Upper lobe of right lung (tissue), 1 donor: ENCODE results near the gene DKK3. TPM values are rescaled to one million over a fixed set of nuclear protein-coding genes. Genes with fewer than 3 reads are reported as not detected.

ENCODE experiments used
- ATAC-seq: fragments of 200-7000 bp; cut with Tn5 transposase; one replicate; pipeline ENCODE4 v1.9.1; 2020; ENCODE audit warnings: mild to moderate bottlenecking, moderate library complexity
- DNase-seq: peaks from one replicate; pipeline ENCODE4 v3.0.0-alpha.2; 2020
- H3K27ac ChIP-seq: fragments of 200-600 bp; one replicate; pipeline ENCODE4 v1.8.0; 2022
- H3K27me3 ChIP-seq: fragments of 200-600 bp; one replicate; pipeline ENCODE4 v1.8.0; 2022; ENCODE audit warnings: mild to moderate bottlenecking
- H3K36me3 ChIP-seq: fragments of 200-600 bp; one replicate; pipeline ENCODE4 v1.8.0; 2022
- H3K4me1 ChIP-seq: fragments of 200-600 bp; one replicate; pipeline ENCODE4 v1.8.0; 2022
- H3K4me3 ChIP-seq: fragments of 200-600 bp; one replicate; pipeline ENCODE4 v1.8.0; 2022; ENCODE audit warnings: mild to moderate bottlenecking
- H3K9me3 ChIP-seq: fragments of 200-600 bp; one replicate; pipeline ENCODE4 v1.8.0; 2022
- CTCF ChIP-seq: fragments of 200-600 bp; IDR thresholded peaks from one replicate; pipeline ENCODE4 v1.8.0; 2022; ENCODE audit warnings: antibody characterized with exemption
- intact Hi-C: fragments of 100-400 bp; cut with DNase I; formaldehyde crosslinking; loops from one replicate; pipeline ENCODE4 v1.11.0; 2022
- total RNA-seq: library from RNA; stranded (reverse); fragmentation: NEBNext Ultra II Directional; extraction: Animal tissue kit (Norgen Biotek cat#: 25700); gene quantifications from one replicate; pipeline ENCODE4 v1.2.1, GENCODE V29; 2021
- donor health status: DM: no; HTN: yes; CAD: no; lungs with severe emphysema.

DKK3 gene
- total RNA-seq, 1 donor from 2014 or later = 217 TPM

- Histone ChIP-seq H3K4me1 (peaks cover 32% of the 10 kb centered on the region), H3K27ac (no peak overlapping the region), H3K27me3 (no peaks in the 10 kb centered on the region), H3K4me3 (no peak overlapping the region), H3K36me3 (no peaks in the 10 kb centered on the region), H3K9me3 (no peaks in the 10 kb centered on the region)
- ATAC-seq = no peak
- intact Hi-C loops = no loop called here
- DNase-seq = no peak
- TF ChIP-seq CTCF = no peak
Measured at GRCh38 chr11:11970556-11970955, 37.9 kb downstream of the DKK3 start.

GRCh38 chr11:11969380-11970215, 38.8 kb downstream of the DKK3 start:
- no peak for DNase-seq
- intact Hi-C loops = no loop called here
- Histone ChIP-seq H3K36me3 (no peaks in the 10 kb centered on the region), H3K9me3 (no peaks in the 10 kb centered on the region), H3K4me3 (no peak overlapping the region), H3K4me1 (peaks cover 23% of the 10 kb centered on the region), H3K27me3 (no peaks in the 10 kb centered on the region), H3K27ac (no peak overlapping the region)
- TF ChIP-seq CTCF = no peak
- ATAC-seq = no peak

GRCh38 chr11:11968511-11969280, 39.7 kb downstream of the DKK3 start:
- H3K27ac ChIP-seq = no peak overlapping the region
- intact Hi-C loops = no loop called here
- peaks cover 14% of the 10 kb centered on the region for H3K4me1 ChIP-seq
- TF ChIP-seq CTCF = no peak
- ATAC-seq = no peak
- H3K4me3 ChIP-seq = no peak overlapping the region
- DNase-seq = no peak
- H3K27me3 ChIP-seq = no peaks in the 10 kb centered on the region
- H3K9me3 ChIP-seq = no peaks in the 10 kb centered on the region
- no peaks in the 10 kb centered on the region for H3K36me3 ChIP-seq

- ATAC-seq = no peak
- TF ChIP-seq CTCF = no peak
- intact Hi-C loops = no loop called here
- DNase-seq = no peak
- Histone ChIP-seq H3K4me3 (no peak overlapping the region), H3K4me1 (peaks cover 8% of the 10 kb centered on the region), H3K27ac (no peak overlapping the region), H3K36me3 (no peaks in the 10 kb centered on the region), H3K9me3 (no peaks in the 10 kb centered on the region), H3K27me3 (no peaks in the 10 kb centered on the region)
Measured at GRCh38 chr11:11967669-11968510, 40.5 kb downstream of the DKK3 start.

GRCh38 chr11:11966826-11967668, 41.4 kb downstream of the DKK3 start:
- no peak overlapping the region for H3K27ac ChIP-seq

More at GRCh38 chr11:11966826-11967668, 41.4 kb downstream of the DKK3 start:
- ATAC-seq (peak; percentile 88), DNase-seq (peak; percentile 85)
- Histone ChIP-seq H3K9me3 (no peaks in the 10 kb centered on the region), H3K4me3 (no peak overlapping the region), H3K36me3 (no peaks in the 10 kb centered on the region), H3K4me1 (no peaks in the 10 kb centered on the region), H3K27me3 (no peaks in the 10 kb centered on the region)
- peak; percentile 76 for TF ChIP-seq CTCF
- intact Hi-C loops = no loop called here
